ENCODE results near the gene EPB42. TPM values are rescaled to one million over a fixed set of nuclear protein-coding genes. Genes with fewer than 3 reads are reported as not detected.

Gene EPB42
- not detected in 2 replicates for total RNA-seq (2014; rRNA removed; shearing (Covaris generic))
- not detected in 2 replicates for polyA plus RNA-seq (2016; fragmentation: Nextera tagmentation; extraction: Ambion mirVana)

GRCh38 chr15:43220991-43221403 lies at the start of gene EPB42:
EPB42 (minus strand) TSS chr15:43221018; CDS start chr15:43220825, 193 bp downstream.
- H2AFZ ChIP-seq, result no peak within 1 kb of the TSS
- H4K20me1 ChIP-seq (ENCODE audit: insufficient read depth), result no peaks in the 10 kb centered on the region
- no peak within 1 kb of the TSS for H3K4me2 ChIP-seq (ENCODE audit: unreplicated experiment)
- no peaks in the 10 kb centered on the region for H3K4me1 ChIP-seq (ENCODE audit: insufficient read depth)
- no peaks in the 10 kb centered on the region for H3K9me2 ChIP-seq (ENCODE audit: insufficient read depth)
- peaks cover 24% of the 10 kb centered on the region for H3K27me3 ChIP-seq (replicated peaks; ENCODE audit: insufficient read depth)
- no peak for DNase-seq
- no peaks in the 10 kb centered on the region for H3F3A ChIP-seq (ENCODE audit: insufficient read depth)
- no peaks in the 10 kb centered on the region for H3K36me3 ChIP-seq (ENCODE audit: low read depth)
- H3K4me3 ChIP-seq, result no peak within 1 kb of the TSS
- H3K9ac ChIP-seq, result no peak within 1 kb of the TSS
- H3K9me3 ChIP-seq (ENCODE audit: low read depth), result no peaks in the 10 kb centered on the region
- H3K79me2 ChIP-seq (ENCODE audit: insufficient read depth), result no peaks in the 10 kb centered on the region
- no peak for TF ChIP-seq EZH2phosphoT487 (IDR thresholded peaks at IDR 0.05; ENCODE audit: insufficient read depth, low read depth)
- TF ChIP-seq EZH2 (IDR thresholded peaks at IDR 0.05; ENCODE audit: insufficient read depth, poor library complexity, severe bottlenecking), result no peak
- H3K27ac ChIP-seq, result no peak within 1 kb of the TSS
- in situ Hi-C loops (cut with MboI), result no loop called here
- WGBS, 2 experiments (ENCODE audit: low coverage in 1 of 2, low lambda C conversion rate in 2 of 2, missing lambda C conversion rate in 2 of 2), result 48 to 56% methylated on average over 3 of the region's 3 CpGs

DNA sequence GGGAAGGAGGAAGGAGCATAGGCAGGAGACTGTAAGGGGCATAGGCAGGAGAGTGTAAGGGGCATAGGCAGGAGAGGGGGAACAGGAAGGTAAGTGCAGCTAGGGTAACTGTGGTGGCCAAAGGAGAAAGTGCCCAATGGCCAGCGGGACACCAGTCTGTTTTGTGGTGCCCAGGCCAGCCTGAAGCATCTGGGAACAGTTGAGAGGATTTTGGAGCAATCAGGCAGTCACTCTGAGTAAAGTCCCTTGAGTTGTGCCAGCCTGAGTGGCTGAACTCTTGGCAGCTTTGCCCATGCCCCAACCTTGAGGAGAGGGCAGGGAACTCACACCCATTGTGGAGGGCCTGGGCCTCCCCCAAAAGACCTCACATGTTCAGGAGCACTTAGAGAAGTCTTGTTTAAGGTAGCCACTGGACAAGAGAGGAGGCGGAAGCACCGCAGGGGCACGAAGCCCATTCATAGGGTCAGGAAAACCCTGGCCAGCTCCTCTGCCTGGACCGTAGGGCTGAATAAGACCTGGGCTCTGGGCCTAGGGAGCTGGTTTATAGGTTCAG lies 49.4 kb upstream of the EPB42 start:
- in situ Hi-C loops (cut with MboI), result no loop called here

GRCh38 chr15:43268111-43269105 lies 47.6 kb upstream of the EPB42 start:
- no peak overlapping the region for H2AFZ ChIP-seq
- H3K27me3 ChIP-seq (replicated peaks; ENCODE audit: insufficient read depth), result peaks cover 47% of the 10 kb centered on the region
- H3K9me2 ChIP-seq (ENCODE audit: insufficient read depth), result no peaks in the 10 kb centered on the region
- H4K20me1 ChIP-seq (ENCODE audit: insufficient read depth), result no peaks in the 10 kb centered on the region
- in situ Hi-C loops (cut with MboI), result no loop called here
- H3K27ac ChIP-seq, result no peak overlapping the region
- peaks cover 3% of the 10 kb centered on the region for H3K9me3 ChIP-seq (ENCODE audit: low read depth)
- peak; percentile 49 for DNase-seq
- H3K9ac ChIP-seq, result no peak overlapping the region
- no peaks in the 10 kb centered on the region for H3F3A ChIP-seq (ENCODE audit: insufficient read depth)
- no peak overlapping the region for H3K4me3 ChIP-seq
- no peak overlapping the region for H3K4me2 ChIP-seq (ENCODE audit: unreplicated experiment)
- WGBS, 2 experiments (ENCODE audit: low coverage in 1 of 2, low lambda C conversion rate in 2 of 2, missing lambda C conversion rate in 2 of 2), result 33 to 36% methylated on average over 11 of the region's 11 CpGs
- no peaks in the 10 kb centered on the region for H3K4me1 ChIP-seq (ENCODE audit: insufficient read depth)
- H3K79me2 ChIP-seq (ENCODE audit: insufficient read depth), result no peaks in the 10 kb centered on the region
- no peak for TF ChIP-seq EZH2phosphoT487 (IDR thresholded peaks at IDR 0.05; ENCODE audit: insufficient read depth, low read depth)
- TF ChIP-seq EZH2 (IDR thresholded peaks at IDR 0.05; ENCODE audit: insufficient read depth, poor library complexity, severe bottlenecking), result no peak
- no peaks in the 10 kb centered on the region for H3K36me3 ChIP-seq (ENCODE audit: low read depth)

More for the DNA sequence above, 49.4 kb upstream of the EPB42 start:
- H3K79me2 ChIP-seq (ENCODE audit: insufficient read depth), result no peaks in the 10 kb centered on the region
- DNase-seq, result no peak
- H3K9me3 ChIP-seq (ENCODE audit: low read depth), result peaks cover 3% of the 10 kb centered on the region
- WGBS, 2 experiments (ENCODE audit: low coverage in 1 of 2, low lambda C conversion rate in 2 of 2, missing lambda C conversion rate in 2 of 2), result 82 to 86% methylated on average over 5 of the region's 5 CpGs
- H3K27me3 ChIP-seq (replicated peaks; ENCODE audit: insufficient read depth), result peaks cover 36% of the 10 kb centered on the region
- no peak overlapping the region for H3K9ac ChIP-seq
- no peaks in the 10 kb centered on the region for H3K36me3 ChIP-seq (ENCODE audit: low read depth)
- H4K20me1 ChIP-seq (ENCODE audit: insufficient read depth), result no peaks in the 10 kb centered on the region
- H3K4me2 ChIP-seq (ENCODE audit: unreplicated experiment), result no peak overlapping the region
- H2AFZ ChIP-seq, result no peak overlapping the region
- TF ChIP-seq EZH2 (IDR thresholded peaks at IDR 0.05; ENCODE audit: insufficient read depth, poor library complexity, severe bottlenecking) (no peak), EZH2phosphoT487 (IDR thresholded peaks at IDR 0.05; ENCODE audit: insufficient read depth, low read depth) (no peak)
- H3K27ac ChIP-seq, result no peak overlapping the region
- H3K9me2 ChIP-seq (ENCODE audit: insufficient read depth), result no peaks in the 10 kb centered on the region
- no peaks in the 10 kb centered on the region for H3F3A ChIP-seq (ENCODE audit: insufficient read depth)
- H3K4me3 ChIP-seq, result no peak overlapping the region
- H3K4me1 ChIP-seq (ENCODE audit: insufficient read depth), result no peaks in the 10 kb centered on the region

- no peaks in the 10 kb centered on the region for H4K20me1 ChIP-seq (ENCODE audit: insufficient read depth)
- in situ Hi-C loops (cut with MboI), result no loop called here
- H3K4me2 ChIP-seq (ENCODE audit: unreplicated experiment), result no peak overlapping the region
- no peak overlapping the region for H3K27ac ChIP-seq
- peaks cover 56% of the 10 kb centered on the region for H3K27me3 ChIP-seq (replicated peaks; ENCODE audit: insufficient read depth)
- WGBS, 2 experiments (ENCODE audit: low coverage in 1 of 2, low lambda C conversion rate in 2 of 2, missing lambda C conversion rate in 2 of 2), result 83 to 85% methylated on average over 2 of the region's 2 CpGs
- no peak for TF ChIP-seq EZH2 (IDR thresholded peaks at IDR 0.05; ENCODE audit: insufficient read depth, poor library complexity, severe bottlenecking)
- no peak for TF ChIP-seq EZH2phosphoT487 (IDR thresholded peaks at IDR 0.05; ENCODE audit: insufficient read depth, low read depth)
- H3K9me3 ChIP-seq (ENCODE audit: low read depth), result peaks cover 3% of the 10 kb centered on the region
- H3K4me3 ChIP-seq, result no peak overlapping the region
- H3K4me1 ChIP-seq (ENCODE audit: insufficient read depth), result no peaks in the 10 kb centered on the region
- no peak for DNase-seq
- H2AFZ ChIP-seq, result no peak overlapping the region
- H3K9ac ChIP-seq, result no peak overlapping the region
- H3K79me2 ChIP-seq (ENCODE audit: insufficient read depth), result no peaks in the 10 kb centered on the region
- H3F3A ChIP-seq (ENCODE audit: insufficient read depth), result no peaks in the 10 kb centered on the region
- H3K36me3 ChIP-seq (ENCODE audit: low read depth), result no peaks in the 10 kb centered on the region
- H3K9me2 ChIP-seq (ENCODE audit: insufficient read depth), result no peaks in the 10 kb centered on the region
Measured at GRCh38 chr15:43267439-43267838, 46.6 kb upstream of the EPB42 start.
